ENCODE measurements around the gene EIF4B. TPM values are rescaled to one million over a fixed set of nuclear protein-coding genes. Genes with fewer than 3 reads are reported as not detected.
A peak's percentile ranks its signal among the peaks of the same experiment; 100 is the strongest.
"Not testable (repeated sequence)": the region's sequence is repeated elsewhere in the genome, so short reads cannot be mapped to it uniquely, and the experiment has no call there.

Gene EIF4B
- total RNA-seq, 1 experiment from 2014 or later: 445 TPM

DNA sequence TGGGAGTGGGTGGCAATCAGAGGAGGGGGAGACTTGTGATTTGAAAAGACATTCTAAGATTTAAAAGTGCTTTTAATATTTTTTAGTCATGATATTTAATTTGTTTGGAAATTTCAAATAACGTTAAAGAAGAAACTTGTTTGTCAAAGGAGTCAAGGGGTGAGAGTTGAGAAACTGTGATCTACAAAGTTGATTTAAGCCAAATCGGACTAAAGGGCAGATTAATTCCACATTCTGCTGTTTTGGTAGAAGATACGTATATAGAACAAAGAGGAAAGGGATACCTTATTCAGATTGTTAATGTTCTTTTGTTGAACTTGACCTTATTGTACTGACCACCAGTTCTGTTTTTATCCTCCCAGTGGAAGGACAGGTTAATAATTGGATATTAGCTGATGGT lies 6.7 kb downstream of the EIF4B start:
- no peak overlapping the region for H3K4me3 ChIP-seq (ENCODE audit: low read depth, low read length)
- TF ChIP-seq, protein P1, sequence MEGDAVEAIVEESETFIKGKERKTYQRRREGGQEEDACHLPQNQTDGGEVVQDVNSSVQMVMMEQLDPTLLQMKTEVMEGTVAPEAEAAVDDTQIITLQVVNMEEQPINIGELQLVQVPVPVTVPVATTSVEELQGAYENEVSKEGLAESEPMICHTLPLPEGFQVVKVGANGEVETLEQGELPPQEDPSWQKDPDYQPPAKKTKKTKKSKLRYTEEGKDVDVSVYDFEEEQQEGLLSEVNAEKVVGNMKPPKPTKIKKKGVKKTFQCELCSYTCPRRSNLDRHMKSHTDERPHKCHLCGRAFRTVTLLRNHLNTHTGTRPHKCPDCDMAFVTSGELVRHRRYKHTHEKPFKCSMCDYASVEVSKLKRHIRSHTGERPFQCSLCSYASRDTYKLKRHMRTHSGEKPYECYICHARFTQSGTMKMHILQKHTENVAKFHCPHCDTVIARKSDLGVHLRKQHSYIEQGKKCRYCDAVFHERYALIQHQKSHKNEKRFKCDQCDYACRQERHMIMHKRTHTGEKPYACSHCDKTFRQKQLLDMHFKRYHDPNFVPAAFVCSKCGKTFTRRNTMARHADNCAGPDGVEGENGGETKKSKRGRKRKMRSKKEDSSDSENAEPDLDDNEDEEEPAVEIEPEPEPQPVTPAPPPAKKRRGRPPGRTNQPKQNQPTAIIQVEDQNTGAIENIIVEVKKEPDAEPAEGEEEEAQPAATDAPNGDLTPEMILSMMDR (IDR thresholded peaks at IDR 0.05; ENCODE audit: insufficient read depth in 1 of 2, low read depth in 1 of 2, low read length in 1 of 2, severe bottlenecking in 1 of 2, unreplicated experiment in 1 of 2): no peak
- Mint-ChIP-seq H3K9me3 (ENCODE audit: unreplicated experiment) (no peaks in the 10 kb centered on the region), H3K36me3 (ENCODE audit: insufficient read depth, unreplicated experiment) (peaks cover 95% of the 10 kb centered on the region), H3K4me3 (ENCODE audit: unreplicated experiment) (no peak overlapping the region), H3K27me3 (ENCODE audit: insufficient read depth, unreplicated experiment) (no peaks in the 10 kb centered on the region), H3K27ac (ENCODE audit: unreplicated experiment) (no peak overlapping the region), H3K4me1 (ENCODE audit: low read depth, unreplicated experiment) (peaks cover 13% of the 10 kb centered on the region)
- DNase-seq: no peak
- BruUV-seq (replicated peaks): no TSS peak
- ChIA-PET POLR2A (no interaction called here), CTCF (interaction anchor here (0.6 kb wide), 1 partner anchor 332 kb away, joined by 3 read pairs; no protein-coding TSS in a partner anchor)
- intact Hi-C loops (cut with micrococcal nuclease; ENCODE audit: unreplicated experiment): no loop called here
- H3K36me3 ChIP-seq (ENCODE audit: control insufficient read depth, insufficient read depth, low read length): peaks cover 2% of the 10 kb centered on the region; the same call in 1 of the 2 replicates
- peaks cover 33% of the 10 kb centered on the region for H3K4me1 ChIP-seq
- H3K27me3 ChIP-seq (replicated peaks; ENCODE audit: control insufficient read depth, insufficient read depth, low read length): no peaks in the 10 kb centered on the region
- H3K9me3 ChIP-seq: no peaks in the 10 kb centered on the region

DNA sequence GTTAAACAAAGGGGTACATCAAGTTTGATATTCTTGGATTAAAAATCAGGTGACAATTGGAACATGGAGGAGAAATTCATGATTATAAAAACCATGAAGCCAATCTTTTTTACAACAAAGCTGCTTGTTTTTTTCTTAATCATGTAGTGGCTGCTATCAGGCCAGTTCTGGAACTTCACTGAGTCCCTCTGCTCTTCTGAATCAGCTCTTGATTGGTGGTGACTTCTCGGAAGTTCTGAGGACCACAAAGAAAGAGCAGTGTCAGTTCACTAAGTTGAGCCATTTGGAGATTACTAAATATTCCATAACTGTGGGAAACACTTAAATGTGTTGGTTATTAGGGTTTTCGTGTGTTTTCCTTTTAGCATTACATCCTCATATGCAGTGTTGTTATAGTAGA lies 8.5 kb downstream of the EIF4B start:
- TF ChIP-seq, protein P1 (IDR thresholded peaks at IDR 0.05; ENCODE audit: insufficient read depth in 1 of 2, low read depth in 1 of 2, low read length in 1 of 2, severe bottlenecking in 1 of 2, unreplicated experiment in 1 of 2): no peak
- no peak for DNase-seq
- Histone ChIP-seq H3K9me3 (no peaks in the 10 kb centered on the region), H3K4me3 (ENCODE audit: low read depth, low read length) (no peak overlapping the region), H3K4me1 (peaks cover 23% of the 10 kb centered on the region), H3K27me3 (replicated peaks; ENCODE audit: control insufficient read depth, insufficient read depth, low read length) (no peaks in the 10 kb centered on the region), H3K36me3 (ENCODE audit: control insufficient read depth, insufficient read depth, low read length) (no peaks in the 10 kb centered on the region)
- intact Hi-C loops (cut with micrococcal nuclease; ENCODE audit: unreplicated experiment): no loop called here
- Mint-ChIP-seq H3K27me3 (ENCODE audit: insufficient read depth, unreplicated experiment) (no peaks in the 10 kb centered on the region), H3K4me3 (ENCODE audit: unreplicated experiment) (no peak overlapping the region), H3K36me3 (ENCODE audit: insufficient read depth, unreplicated experiment) (peaks cover 96% of the 10 kb centered on the region), H3K9me3 (ENCODE audit: unreplicated experiment) (no peaks in the 10 kb centered on the region), H3K4me1 (ENCODE audit: low read depth, unreplicated experiment) (peaks cover 8% of the 10 kb centered on the region), H3K27ac (ENCODE audit: unreplicated experiment) (no peak overlapping the region)
- ChIA-PET POLR2A (interaction anchor here (0.6 kb wide), 1 partner anchor 90 kb away, joined by 4 read pairs; no protein-coding TSS in a partner anchor), CTCF (interaction anchor here (0.7 kb wide), 1 partner anchor 173 kb away, joined by 4 read pairs; no protein-coding TSS in a partner anchor)
- no TSS peak for BruUV-seq (replicated peaks)

DNA sequence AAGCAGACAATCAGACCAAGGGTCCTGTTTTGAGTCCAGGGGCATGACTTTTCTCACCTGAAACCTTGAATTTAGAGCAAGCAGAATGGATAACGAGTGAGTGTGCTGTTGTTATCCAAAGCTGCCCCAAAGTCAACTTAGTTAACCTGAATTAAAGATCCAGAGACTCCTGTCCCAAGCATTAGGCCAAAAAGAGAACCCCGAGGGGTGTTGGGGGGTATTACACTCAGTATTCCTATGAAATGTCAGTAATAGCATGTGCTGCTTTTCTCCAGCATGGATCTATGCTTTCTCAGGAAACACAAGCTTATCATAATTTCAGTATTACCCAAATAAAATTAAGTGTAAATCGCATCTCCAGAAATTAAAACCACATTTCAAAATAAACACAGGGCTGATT lies 19.0 kb downstream of the EIF4B start:
- no peak overlapping the region for H3K4me3 Mint-ChIP-seq (ENCODE audit: unreplicated experiment)
- POLR2A ChIA-PET: no interaction called here
- Histone ChIP-seq H3K27me3 (replicated peaks; ENCODE audit: control insufficient read depth, insufficient read depth, low read length) (no peaks in the 10 kb centered on the region), H3K4me1 (no peaks in the 10 kb centered on the region), H3K36me3 (ENCODE audit: control insufficient read depth, insufficient read depth, low read length) (peaks cover 4% of the 10 kb centered on the region; the same call in 1 of the 2 replicates), H3K4me3 (ENCODE audit: low read depth, low read length) (no peak overlapping the region), H3K9me3 (no peaks in the 10 kb centered on the region)
- peaks cover 92% of the 10 kb centered on the region for H3K36me3 Mint-ChIP-seq (ENCODE audit: insufficient read depth, unreplicated experiment)
- no peak for DNase-seq
- no peaks in the 10 kb centered on the region for H3K4me1 Mint-ChIP-seq (ENCODE audit: low read depth, unreplicated experiment)
- no peaks in the 10 kb centered on the region for H3K27me3 Mint-ChIP-seq (ENCODE audit: insufficient read depth, unreplicated experiment)
- TF ChIP-seq, protein P1 (IDR thresholded peaks at IDR 0.05; ENCODE audit: insufficient read depth in 1 of 2, low read depth in 1 of 2, low read length in 1 of 2, severe bottlenecking in 1 of 2, unreplicated experiment in 1 of 2): peak in 1 of 2 experiments; percentile 16
- no peak overlapping the region for H3K27ac Mint-ChIP-seq (ENCODE audit: unreplicated experiment)
- intact Hi-C loops (cut with micrococcal nuclease; ENCODE audit: unreplicated experiment): no loop called here
- CTCF ChIA-PET: no interaction called here
- no peaks in the 10 kb centered on the region for H3K9me3 Mint-ChIP-seq (ENCODE audit: unreplicated experiment)
- BruUV-seq (replicated peaks): no TSS peak

GRCh38 chr12:53027014-53027413 lies 20.8 kb downstream of the EIF4B start:
- DNase-seq; H3K4me3 ChIP-seq (ENCODE audit: low read depth, low read length); H3K4me1 Mint-ChIP-seq (ENCODE audit: low read depth, unreplicated experiment); H3K4me3 Mint-ChIP-seq (ENCODE audit: unreplicated experiment); H3K4me1 ChIP-seq; BruUV-seq (replicated peaks); H3K27me3 ChIP-seq (replicated peaks; ENCODE audit: control insufficient read depth, insufficient read depth, low read length); intact Hi-C loops (cut with micrococcal nuclease; ENCODE audit: unreplicated experiment); CTCF ChIA-PET; H3K27ac Mint-ChIP-seq (ENCODE audit: unreplicated experiment); H3K9me3 ChIP-seq; H3K36me3 ChIP-seq (ENCODE audit: control insufficient read depth, insufficient read depth, low read length); POLR2A ChIA-PET; H3K9me3 Mint-ChIP-seq (ENCODE audit: unreplicated experiment); H3K27me3 Mint-ChIP-seq (ENCODE audit: insufficient read depth, unreplicated experiment): not testable (repeated sequence)
- H3K36me3 Mint-ChIP-seq (ENCODE audit: insufficient read depth, unreplicated experiment): peaks cover 94% of the 10 kb centered on the region
